ENCODE data around the gene MCF2L. TPM values are rescaled to one million over a fixed set of nuclear protein-coding genes. Genes with fewer than 3 reads are reported as not detected.

The MCF2L gene
- total RNA-seq, 6 experiments from 2014 or later = 9.6 to 18.4 (median 11.7) TPM

- Histone ChIP-seq H3K9me3 (no peaks in the 10 kb centered on the region), H3K4me1 (no peaks in the 10 kb centered on the region), H3K27ac (no peak overlapping the region), H3K27me3 (no peaks in the 10 kb centered on the region), H3K36me3 (no peaks in the 10 kb centered on the region), H3K4me3 (no peak overlapping the region)
- ATAC-seq (peak in 1 of 4 donors; percentile 20), DNase-seq (no peak)
- TF ChIP-seq POLR2A (IDR thresholded peaks at IDR 0.05) = no peak
- TF ChIP-seq, protein P1, sequence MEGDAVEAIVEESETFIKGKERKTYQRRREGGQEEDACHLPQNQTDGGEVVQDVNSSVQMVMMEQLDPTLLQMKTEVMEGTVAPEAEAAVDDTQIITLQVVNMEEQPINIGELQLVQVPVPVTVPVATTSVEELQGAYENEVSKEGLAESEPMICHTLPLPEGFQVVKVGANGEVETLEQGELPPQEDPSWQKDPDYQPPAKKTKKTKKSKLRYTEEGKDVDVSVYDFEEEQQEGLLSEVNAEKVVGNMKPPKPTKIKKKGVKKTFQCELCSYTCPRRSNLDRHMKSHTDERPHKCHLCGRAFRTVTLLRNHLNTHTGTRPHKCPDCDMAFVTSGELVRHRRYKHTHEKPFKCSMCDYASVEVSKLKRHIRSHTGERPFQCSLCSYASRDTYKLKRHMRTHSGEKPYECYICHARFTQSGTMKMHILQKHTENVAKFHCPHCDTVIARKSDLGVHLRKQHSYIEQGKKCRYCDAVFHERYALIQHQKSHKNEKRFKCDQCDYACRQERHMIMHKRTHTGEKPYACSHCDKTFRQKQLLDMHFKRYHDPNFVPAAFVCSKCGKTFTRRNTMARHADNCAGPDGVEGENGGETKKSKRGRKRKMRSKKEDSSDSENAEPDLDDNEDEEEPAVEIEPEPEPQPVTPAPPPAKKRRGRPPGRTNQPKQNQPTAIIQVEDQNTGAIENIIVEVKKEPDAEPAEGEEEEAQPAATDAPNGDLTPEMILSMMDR (IDR thresholded peaks at IDR 0.05) = no peak
- 63% methylated on average over 6 of the region's 6 CpGs for WGBS (ENCODE audit: insufficient coverage, low coverage, low lambda C conversion rate, missing lambda C conversion rate)
- intact Hi-C loops (cut with DNase I) = no loop called here
Measured at GRCh38 chr13:112991609-112992008, 22.6 kb downstream of the MCF2L start.

DNA sequence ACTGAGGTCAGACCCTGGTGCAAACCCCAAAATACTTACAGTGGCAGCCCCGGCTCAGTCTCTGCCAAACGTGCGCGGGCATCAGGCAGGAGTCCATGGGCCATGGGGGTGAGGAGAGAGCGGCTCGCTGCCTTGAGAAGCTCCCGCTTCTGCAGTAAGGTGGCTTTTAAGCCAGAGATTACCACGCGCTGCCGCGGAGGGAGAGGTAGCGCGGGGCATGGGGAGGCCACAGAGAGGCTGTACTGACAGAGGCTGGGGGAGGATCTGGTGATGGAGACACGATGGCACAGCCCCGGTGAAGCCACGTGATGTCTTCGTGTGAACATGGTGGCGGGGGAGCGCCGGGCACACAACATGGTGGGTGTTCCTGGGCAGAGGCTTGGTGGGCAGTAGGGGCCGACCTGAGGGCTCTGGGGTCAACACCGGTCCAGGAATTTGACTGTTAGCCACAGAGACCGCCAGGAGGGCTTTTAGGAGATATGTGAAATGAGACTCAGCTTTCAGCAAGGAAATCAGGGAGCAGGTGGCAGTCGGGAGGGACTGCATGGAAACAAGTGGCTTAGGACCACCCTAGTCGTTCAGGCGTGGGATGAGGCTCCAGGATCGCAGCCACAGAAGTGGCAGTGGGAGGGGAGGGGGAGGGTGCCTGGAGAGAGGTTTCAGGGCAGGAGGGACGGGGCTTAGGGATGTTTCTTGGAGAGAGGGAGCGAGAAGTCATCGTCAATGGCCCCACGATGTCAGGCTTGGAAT is 24.1 kb downstream of the MCF2L start:
- no peak overlapping the region for H3K4me3 ChIP-seq
- no peaks in the 10 kb centered on the region for H3K36me3 ChIP-seq
- peaks cover 0 to 14% (median 6%) of the 10 kb centered on the region in 4 donors for H3K4me1 ChIP-seq
- no peaks in the 10 kb centered on the region for H3K9me3 ChIP-seq
- H3K27me3 ChIP-seq = no peaks in the 10 kb centered on the region
- no peak for ATAC-seq
- TF ChIP-seq POLR2A (IDR thresholded peaks at IDR 0.05) = no peak
- TF ChIP-seq, protein P1 (IDR thresholded peaks at IDR 0.05) = no peak
- intact Hi-C loops (cut with DNase I) = no loop called here
- no peak for DNase-seq
- WGBS (ENCODE audit: insufficient coverage, low coverage, low lambda C conversion rate, missing lambda C conversion rate) = 88% methylated on average over 22 of the region's 31 CpGs
- no peak overlapping the region for H3K27ac ChIP-seq

GRCh38 chr13:112994084-112994780 is 25.2 kb downstream of the MCF2L start:
- Histone ChIP-seq H3K9me3 (no peaks in the 10 kb centered on the region), H3K4me1 (peaks cover 0 to 22% (median 9%) of the 10 kb centered on the region in 4 donors), H3K27me3 (no peaks in the 10 kb centered on the region), H3K27ac (no peak overlapping the region), H3K36me3 (no peaks in the 10 kb centered on the region), H3K4me3 (no peak overlapping the region)
- intact Hi-C loops (cut with DNase I) = no loop called here
- no peak for TF ChIP-seq POLR2A (IDR thresholded peaks at IDR 0.05)
- TF ChIP-seq, protein P1 (IDR thresholded peaks at IDR 0.05) = no peak
- 93% methylated on average over 9 of the region's 46 CpGs for WGBS (ENCODE audit: insufficient coverage, low coverage, low lambda C conversion rate, missing lambda C conversion rate)
- ATAC-seq (no peak), DNase-seq (no peak)

DNA sequence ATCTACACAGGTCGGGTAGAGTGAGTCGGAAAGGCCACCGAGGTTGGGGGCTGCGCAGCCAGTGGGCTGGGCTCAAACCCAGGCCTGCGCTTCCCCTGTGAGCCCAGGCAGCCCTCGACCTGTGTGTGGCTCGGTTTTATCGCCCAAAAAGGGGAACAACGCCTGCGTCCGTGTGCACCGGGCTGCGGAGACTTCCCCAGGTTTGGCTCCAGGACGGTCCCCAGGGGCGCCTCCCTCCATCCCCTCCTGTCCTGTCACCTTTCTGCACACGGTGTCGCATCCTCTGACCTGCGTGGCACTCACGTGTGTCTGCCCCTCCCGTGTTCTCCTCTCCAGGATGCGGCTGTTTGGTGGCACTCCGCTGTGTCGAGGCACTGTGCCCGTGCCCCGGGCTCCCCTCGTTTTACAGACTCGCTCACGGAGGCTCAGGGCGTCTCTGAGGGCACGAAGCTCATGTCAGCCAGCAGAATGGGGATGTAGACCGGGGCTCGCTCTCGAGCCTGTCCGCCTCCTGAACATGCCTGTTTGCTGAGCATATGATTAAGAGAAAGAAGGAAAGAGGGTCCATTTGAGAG is 25.9 kb downstream of the MCF2L start:
- Histone ChIP-seq H3K36me3 (no peaks in the 10 kb centered on the region), H3K4me3 (no peak overlapping the region), H3K9me3 (no peaks in the 10 kb centered on the region), H3K4me1 (peaks cover 0 to 22% (median 9%) of the 10 kb centered on the region in 4 donors), H3K27me3 (no peaks in the 10 kb centered on the region), H3K27ac (no peak overlapping the region)
- TF ChIP-seq POLR2A (IDR thresholded peaks at IDR 0.05) = no peak
- TF ChIP-seq, protein P1 (IDR thresholded peaks at IDR 0.05) = no peak
- DNase-seq (no peak), ATAC-seq (no peak)
- WGBS (ENCODE audit: insufficient coverage, low coverage, low lambda C conversion rate, missing lambda C conversion rate) = 95% methylated on average over 13 of the region's 34 CpGs
- intact Hi-C loops (cut with DNase I) = no loop called here
